CD1c-positive myeloid dendritic cell (primary cell): ENCODE data around the gene MANBA.
"Not testable (repeated sequence)": the region's sequence is repeated elsewhere in the genome, so short reads cannot be mapped to it uniquely, and the experiment has no call there.

Source experiments
- DNase-seq: peaks from one replicate; pipeline ENCODE4 v3.0.0-alpha.2; 2016; ENCODE audit errors: extremely low spot score

MANBA gene

GRCh38 chr4:102761906-102762305, 1.1 kb upstream of the MANBA start:
- no peak for DNase-seq

GRCh38 chr4:102761296-102761701, 531 bp upstream of the MANBA start:
- peak; percentile 15 for DNase-seq

GRCh38 chr4:102759831-102760644, 730 bp downstream of the MANBA start:
- DNase-seq: peak; percentile 96

- DNase-seq: peak; percentile 78
Observed at GRCh38 chr4:102758241-102759160, 2.3 kb downstream of the MANBA start.

- DNase-seq: peak; percentile 19
Observed at GRCh38 chr4:102757681-102758080, 3.1 kb downstream of the MANBA start.

GRCh38 chr4:102754044-102754443, 6.7 kb downstream of the MANBA start:
- no peak for DNase-seq

- peak; percentile 54 for DNase-seq
Observed at GRCh38 chr4:102751941-102752340, 8.8 kb downstream of the MANBA start.

GRCh38 chr4:102743352-102743751, 17.4 kb downstream of the MANBA start:
- DNase-seq: peak; percentile 78

GRCh38 chr4:102738802-102739201, 22.0 kb downstream of the MANBA start:
- DNase-seq: not testable (repeated sequence)

- DNase-seq: no peak
Observed at GRCh38 chr4:102736636-102737549, 23.9 kb downstream of the MANBA start.

GRCh38 chr4:102735582-102735981, 25.2 kb downstream of the MANBA start:
- DNase-seq: peak; percentile 53

GRCh38 chr4:102734591-102735385, 26.0 kb downstream of the MANBA start:
- DNase-seq: peak; percentile 75

- DNase-seq: no peak
Observed at GRCh38 chr4:102734116-102734515, 26.7 kb downstream of the MANBA start.

GRCh38 chr4:102733084-102733483, 27.7 kb downstream of the MANBA start:
- no peak for DNase-seq

- DNase-seq: no peak
Observed at GRCh38 chr4:102732678-102733077, 28.1 kb downstream of the MANBA start.

- DNase-seq: no peak
Observed at GRCh38 chr4:102730968-102731533, 29.7 kb downstream of the MANBA start.

GRCh38 chr4:102729486-102729885, 31.3 kb downstream of the MANBA start:
- not testable (repeated sequence) for DNase-seq

- DNase-seq: not testable (repeated sequence)
Observed at GRCh38 chr4:102726919-102727318, 33.8 kb downstream of the MANBA start.

GRCh38 chr4:102726068-102726467, 34.7 kb downstream of the MANBA start:
- no peak for DNase-seq

GRCh38 chr4:102725229-102725628, 35.5 kb downstream of the MANBA start:
- DNase-seq: no peak
